Globus pallidus (tissue), 1 donor: Measurements from ENCODE around the gene CATSPER3.

Experiments used
- DNase-seq: peaks from one replicate; pipeline ENCODE4 v3.0.0-alpha.2; 2015; ENCODE audit warnings: low spot score

Gene CATSPER3

GRCh38 chr5:135041145-135041587 lies 73.5 kb downstream of the CATSPER3 start:
- no peak for DNase-seq

GRCh38 chr5:135041726-135042125 lies 74.0 kb downstream of the CATSPER3 start:
- no peak for DNase-seq

- DNase-seq: no peak
Measured at GRCh38 chr5:135042595-135042994, 74.9 kb downstream of the CATSPER3 start.

GRCh38 chr5:135045488-135045887 lies 77.8 kb downstream of the CATSPER3 start:
- DNase-seq: no peak

GRCh38 chr5:135046661-135047346 lies 79.1 kb downstream of the CATSPER3 start:
- no peak for DNase-seq

GRCh38 chr5:135047347-135047695 lies 79.6 kb downstream of the CATSPER3 start:
- DNase-seq: no peak

- no peak for DNase-seq
Measured at GRCh38 chr5:135048286-135048685, 80.6 kb downstream of the CATSPER3 start.

- DNase-seq: no peak
Measured at GRCh38 chr5:135048930-135049329, 81.2 kb downstream of the CATSPER3 start.

GRCh38 chr5:135050244-135050767 lies 82.6 kb downstream of the CATSPER3 start:
- DNase-seq: no peak

- DNase-seq: no peak
Measured at GRCh38 chr5:135051399-135051798, 83.7 kb downstream of the CATSPER3 start.

- no peak for DNase-seq
Measured at GRCh38 chr5:135051872-135052271, 84.2 kb downstream of the CATSPER3 start.

GRCh38 chr5:135052511-135053145 lies 84.9 kb downstream of the CATSPER3 start:
- DNase-seq: no peak

- DNase-seq: no peak
Measured at GRCh38 chr5:135053278-135053677, 85.6 kb downstream of the CATSPER3 start.

- DNase-seq: no peak
Measured at GRCh38 chr5:135053989-135054388, 86.3 kb downstream of the CATSPER3 start.

- DNase-seq: no peak
Measured at GRCh38 chr5:135054546-135054945, 86.8 kb downstream of the CATSPER3 start.

GRCh38 chr5:135055396-135055795 lies 87.7 kb downstream of the CATSPER3 start:
- peak; percentile 5 for DNase-seq

- no peak for DNase-seq
Measured at GRCh38 chr5:135056316-135057030, 88.8 kb downstream of the CATSPER3 start.

GRCh38 chr5:135057233-135057632 lies 89.5 kb downstream of the CATSPER3 start:
- no peak for DNase-seq

- no peak for DNase-seq
Measured at GRCh38 chr5:135058331-135058732, 90.6 kb downstream of the CATSPER3 start.

- DNase-seq: no peak
Measured at GRCh38 chr5:135059000-135059923, 91.6 kb downstream of the CATSPER3 start.

- DNase-seq: no peak
Measured at GRCh38 chr5:135060021-135060420, 92.3 kb downstream of the CATSPER3 start.

- DNase-seq: no peak
Measured at GRCh38 chr5:135061001-135061400, 93.3 kb downstream of the CATSPER3 start.
